ENCODE results near the gene EEF1A1. TPM values are rescaled to one million over a fixed set of nuclear protein-coding genes. Genes with fewer than 3 reads are reported as not detected.

The EEF1A1 gene
- total RNA-seq, 1 experiment from 2014 or later: 9,713 TPM

Other genes with a start within 250 kb of the EEF1A1 start
- gene DPPA5, start 166.8 kb downstream of the EEF1A1 start, total RNA-seq (2021): not detected in 2 replicates
- not detected in 2 replicates for gene KHDC3L, start 158.4 kb downstream of the EEF1A1 start, total RNA-seq (2021)
- gene OOEP, start 151.1 kb downstream of the EEF1A1 start, total RNA-seq (2021): not detected in 2 replicates
- gene DDX43, start 126.2 kb downstream of the EEF1A1 start, total RNA-seq (2021): not detected in 2 replicates
- gene CGAS, start 68.7 kb downstream of the EEF1A1 start, total RNA-seq (2021): 4.2 and 4.6 TPM in 2 replicates
- gene MTO1, start 59.3 kb downstream of the EEF1A1 start, total RNA-seq (2021): 44.1 and 50.8 TPM in 2 replicates
- 6.1 and 9.0 TPM in 2 replicates for gene SLC17A5, start 133.0 kb upstream of the EEF1A1 start, total RNA-seq (2021)
- 8.7 and 8.8 TPM in 2 replicates for gene CD109, start 175.2 kb upstream of the EEF1A1 start, total RNA-seq (2021)